ENCODE measurements around the gene CPT1C. TPM values are rescaled to one million over a fixed set of nuclear protein-coding genes. Genes with fewer than 3 reads are reported as not detected.

The CPT1C gene
- total and polyA plus RNA-seq, 2 experiments from 2014 or later = 6.2 to 6.8 TPM

DNA sequence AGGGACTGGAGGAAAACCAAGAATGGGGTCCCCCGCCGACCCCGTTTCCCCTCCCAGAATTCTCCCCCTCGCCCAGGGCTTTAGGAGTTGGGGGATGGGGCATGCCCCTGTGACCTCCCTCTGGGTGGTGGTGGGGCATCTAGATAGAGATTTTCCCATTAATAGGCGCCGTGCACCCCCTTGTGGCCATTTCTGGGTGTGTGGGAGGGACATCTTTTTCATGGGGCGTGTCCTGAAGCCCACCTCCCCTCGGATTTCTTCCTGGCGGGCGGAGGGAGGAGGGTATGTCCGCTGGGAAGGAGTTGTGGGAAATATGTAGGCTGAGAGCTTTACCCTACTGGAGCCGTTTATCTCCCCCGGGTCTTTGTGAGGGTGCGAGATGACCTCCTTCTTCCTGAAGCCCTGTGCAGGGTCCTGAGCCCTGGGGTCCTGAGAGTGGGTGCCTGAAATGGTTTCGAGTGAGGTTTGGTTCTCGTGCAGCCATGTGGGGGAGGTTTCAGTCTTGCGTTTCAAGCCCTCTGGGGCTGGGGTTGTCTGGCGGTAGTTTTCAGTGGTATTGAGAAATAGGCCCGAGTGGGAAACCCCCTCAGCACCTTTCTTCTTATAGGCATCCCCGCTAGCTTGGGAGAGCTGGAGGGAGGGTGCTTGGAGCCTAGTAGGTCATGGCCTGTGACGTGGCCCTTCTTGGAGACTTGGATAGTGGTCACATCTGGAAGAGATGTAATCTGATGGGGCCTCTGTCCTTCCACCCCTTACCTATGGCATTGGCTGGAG, 12.8 kb upstream of the CPT1C start:
- DNase-seq (ENCODE audit: low spot score) = peak; percentile 88
- peak; percentile 68 for TF ChIP-seq CTCF (IDR thresholded peaks at IDR 0.05; ENCODE audit: poor library complexity)
- no peak for TF ChIP-seq EZH2phosphoT487 (IDR thresholded peaks at IDR 0.05; ENCODE audit: low read depth, severe bottlenecking, unreplicated experiment)
- Histone ChIP-seq H3K9me2 (replicated peaks; ENCODE audit: insufficient read depth) (no peaks in the 10 kb centered on the region), H3K4me2 (peak overlapping the region; percentile 94), H4K20me1 (ENCODE audit: insufficient read depth, poor library complexity, severe bottlenecking) (peaks cover 32% of the 10 kb centered on the region), H3K79me2 (peaks cover 54% of the 10 kb centered on the region), H3K27me3 (no peaks in the 10 kb centered on the region), H2AFZ (peak overlapping the region; percentile 20), H3K36me3 (replicated peaks; ENCODE audit: insufficient read depth, low read depth) (no peaks in the 10 kb centered on the region), H3K27ac (peak overlapping the region; percentile 75), H3K4me1 (ENCODE audit: insufficient read depth) (peaks cover 12% of the 10 kb centered on the region), H3K9me3 (ENCODE audit: low read depth) (no peaks in the 10 kb centered on the region), H3K4me3 (peak overlapping the region; percentile 43)
- WGBS (ENCODE audit: low lambda C conversion rate, missing lambda C conversion rate) = 2% methylated on average over 21 of the region's 21 CpGs

- Histone ChIP-seq H3K4me1 (ENCODE audit: insufficient read depth) (peaks cover 12% of the 10 kb centered on the region), H3K79me2 (peaks cover 57% of the 10 kb centered on the region)
These were observed 11.7 kb upstream of the CPT1C start for GRCh38 chr19:49678985-49679770.

DNA sequence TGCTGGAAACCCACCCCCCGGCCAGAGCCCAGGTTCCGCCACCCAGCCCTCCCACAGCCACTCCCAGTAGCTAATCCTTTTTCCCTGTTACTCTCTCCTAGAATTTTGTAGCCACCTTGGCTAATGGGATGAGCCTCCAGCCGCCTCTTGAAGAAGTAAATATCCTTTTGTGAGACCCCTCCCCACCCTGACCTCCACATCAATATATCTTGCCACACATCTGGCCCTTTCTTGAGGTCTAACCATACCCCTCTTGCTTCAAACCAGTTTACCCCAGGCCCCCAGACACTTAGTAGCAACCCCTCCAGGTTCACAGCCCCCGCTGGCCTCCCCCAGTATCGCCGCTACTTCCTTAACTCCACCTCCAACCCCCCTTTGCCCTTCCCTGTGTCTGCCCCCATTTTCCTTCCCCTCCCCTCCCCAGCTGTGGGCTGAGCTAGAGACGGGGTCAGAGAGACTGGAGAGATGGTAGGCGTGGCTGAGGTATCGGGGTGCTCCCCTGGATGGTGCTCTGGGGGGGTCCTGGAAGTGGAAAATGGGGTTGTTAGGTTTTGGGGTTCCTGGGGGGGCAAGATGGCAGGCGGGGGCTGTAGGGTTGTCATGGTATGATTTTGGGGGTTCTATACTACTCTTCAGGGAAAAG, 11.0 kb upstream of the CPT1C start:
- H3K4me3 ChIP-seq = no peak overlapping the region
- no peaks in the 10 kb centered on the region for H3K9me2 ChIP-seq (replicated peaks; ENCODE audit: insufficient read depth)
- no peak overlapping the region for H2AFZ ChIP-seq
- TF ChIP-seq EZH2 (IDR thresholded peaks at IDR 0.05; ENCODE audit: borderline replicate concordance) (no peak), CTCF (IDR thresholded peaks at IDR 0.05; ENCODE audit: poor library complexity) (no peak), EZH2phosphoT487 (IDR thresholded peaks at IDR 0.05; ENCODE audit: low read depth, severe bottlenecking, unreplicated experiment) (no peak)
- H4K20me1 ChIP-seq (ENCODE audit: insufficient read depth, poor library complexity, severe bottlenecking) = peaks cover 32% of the 10 kb centered on the region
- H3K79me2 ChIP-seq = peaks cover 57% of the 10 kb centered on the region
- peaks cover 12% of the 10 kb centered on the region for H3K4me1 ChIP-seq (ENCODE audit: insufficient read depth)
- H3K36me3 ChIP-seq (replicated peaks; ENCODE audit: insufficient read depth, low read depth) = no peaks in the 10 kb centered on the region
- no peak for DNase-seq (ENCODE audit: low spot score)
- H3K9me3 ChIP-seq (ENCODE audit: low read depth) = no peaks in the 10 kb centered on the region
- peak overlapping the region; percentile 75 for H3K4me2 ChIP-seq
- 65% methylated on average over 8 of the region's 10 CpGs for WGBS (ENCODE audit: low lambda C conversion rate, missing lambda C conversion rate)
- H3K27ac ChIP-seq = peak overlapping the region; percentile 75
- H3K27me3 ChIP-seq = no peaks in the 10 kb centered on the region

More at GRCh38 chr19:49678985-49679770, 11.7 kb upstream of the CPT1C start:
- Histone ChIP-seq H3K36me3 (replicated peaks; ENCODE audit: insufficient read depth, low read depth) (no peaks in the 10 kb centered on the region), H3K4me3 (no peak overlapping the region), H3K9me3 (ENCODE audit: low read depth) (no peaks in the 10 kb centered on the region), H2AFZ (no peak overlapping the region), H4K20me1 (ENCODE audit: insufficient read depth, poor library complexity, severe bottlenecking) (peaks cover 32% of the 10 kb centered on the region), H3K4me2 (peak overlapping the region; percentile 94), H3K27ac (no peak overlapping the region), H3K27me3 (no peaks in the 10 kb centered on the region), H3K9me2 (replicated peaks; ENCODE audit: insufficient read depth) (no peaks in the 10 kb centered on the region)
- no peak for TF ChIP-seq EZH2 (IDR thresholded peaks at IDR 0.05; ENCODE audit: borderline replicate concordance)
- TF ChIP-seq CTCF (IDR thresholded peaks at IDR 0.05; ENCODE audit: poor library complexity) = no peak
- no peak for TF ChIP-seq EZH2phosphoT487 (IDR thresholded peaks at IDR 0.05; ENCODE audit: low read depth, severe bottlenecking, unreplicated experiment)
- DNase-seq (ENCODE audit: low spot score) = no peak
- 74% methylated on average over 11 of the region's 12 CpGs for WGBS (ENCODE audit: low lambda C conversion rate, missing lambda C conversion rate)

Measured in hepatocyte (in vitro differentiated cells).